Stimulated activated CD8-positive, alpha-beta memory T cell treated with anti-CD3 and anti-CD28 coated beads, Interleukin-15, amount 100 ng/mL, for 48 hours (primary cell): Measurements from ENCODE around the gene NRGN.

Experiments
- DNase-seq, 2 donors: peaks; one replicate each; pipeline ENCODE4 v3.0.0-alpha.2; 2020; ENCODE audit warnings: low read depth in 2 of 2

Gene NRGN

GRCh38 chr11:124788521-124788920 lies 48.8 kb downstream of the NRGN start:
- DNase-seq, result no peak

- no peak for DNase-seq
Measured at GRCh38 chr11:124791626-124792341, 52.0 kb downstream of the NRGN start.

- DNase-seq, result no peak
Measured at GRCh38 chr11:124793466-124794278, 53.9 kb downstream of the NRGN start.

GRCh38 chr11:124796312-124796711 lies 56.6 kb downstream of the NRGN start:
- DNase-seq, result no peak
